ENCODE data around the gene FCHSD2. TPM values are rescaled to one million over a fixed set of nuclear protein-coding genes. Genes with fewer than 3 reads are reported as not detected.
"Not testable (repeated sequence)": the region's sequence is repeated elsewhere in the genome, so short reads cannot be mapped to it uniquely, and the experiment has no call there.

FCHSD2 gene
- total RNA-seq, 1 donor from 2014 or later = 18.9 TPM

GRCh38 chr11:72812967-72813739 is 329.0 kb downstream of the FCHSD2 start:
- Histone ChIP-seq H3K79me2 (ENCODE audit: insufficient read depth, low read length) (peaks cover 17% of the 10 kb centered on the region), H3K9me3 (ENCODE audit: insufficient read depth, low read depth, low read length) (no peaks in the 10 kb centered on the region), H2AFZ (ENCODE audit: low read depth, low read length) (peak overlapping the region; percentile 99), H3K4me3 (ENCODE audit: insufficient read depth, low read depth, low read length) (peak overlapping the region; percentile 78), H4K20me1 (ENCODE audit: insufficient read depth, low read length) (no peaks in the 10 kb centered on the region), H3K27me3 (ENCODE audit: insufficient read depth, low read length) (no peaks in the 10 kb centered on the region), H3K27ac (ENCODE audit: low read depth, low read length) (peak overlapping the region; percentile 96), H3K4me2 (ENCODE audit: low read length) (peak overlapping the region; percentile 97), H3K4me1 (ENCODE audit: insufficient read depth, low read length) (peaks cover 39% of the 10 kb centered on the region), H3K9ac (ENCODE audit: low read length) (peak overlapping the region; percentile 93), H3K36me3 (ENCODE audit: insufficient read depth, low read length) (no peaks in the 10 kb centered on the region)
- Mint-ChIP-seq H3K4me1 (ENCODE audit: low read depth, unreplicated experiment) (peaks cover 24% of the 10 kb centered on the region), H3K27me3 (ENCODE audit: low read depth, unreplicated experiment) (peaks cover 2% of the 10 kb centered on the region), H3K27ac (ENCODE audit: unreplicated experiment) (peak overlapping the region; percentile 95), H3K4me3 (ENCODE audit: unreplicated experiment) (peak overlapping the region; percentile 90), H3K9me3 (ENCODE audit: unreplicated experiment) (peaks cover 1% of the 10 kb centered on the region), H3K36me3 (ENCODE audit: low read depth, unreplicated experiment) (peaks cover 10% of the 10 kb centered on the region)
- FAIRE-seq (no peak), DNase-seq (ENCODE audit: low read depth) (peak; percentile 59)
- no peak for TF ChIP-seq EZH2 (IDR thresholded peaks at IDR 0.05; ENCODE audit: insufficient read depth, low read length)
- peak; percentile 48 for TF ChIP-seq CTCF (IDR thresholded peaks at IDR 0.05; ENCODE audit: insufficient read depth, low read depth, low read length)

- H3K9ac ChIP-seq (ENCODE audit: low read length) = peak overlapping the region; percentile 93
- H4K20me1 ChIP-seq (ENCODE audit: insufficient read depth, low read length) = no peaks in the 10 kb centered on the region
- peak overlapping the region; percentile 9 for H3K27ac ChIP-seq (ENCODE audit: low read depth, low read length)
- H3K79me2 ChIP-seq (ENCODE audit: insufficient read depth, low read length) = peaks cover 17% of the 10 kb centered on the region
- TF ChIP-seq CTCF (IDR thresholded peaks at IDR 0.05; ENCODE audit: insufficient read depth, low read depth, low read length) (no peak), EZH2 (IDR thresholded peaks at IDR 0.05; ENCODE audit: insufficient read depth, low read length) (no peak)
- H3K4me1 ChIP-seq (ENCODE audit: insufficient read depth, low read length) = peaks cover 39% of the 10 kb centered on the region
- peak overlapping the region; percentile 97 for H3K4me2 ChIP-seq (ENCODE audit: low read length)
- H3K36me3 ChIP-seq (ENCODE audit: insufficient read depth, low read length) = no peaks in the 10 kb centered on the region
- peak overlapping the region; percentile 78 for H3K4me3 ChIP-seq (ENCODE audit: insufficient read depth, low read depth, low read length)
- H3K27ac Mint-ChIP-seq (ENCODE audit: unreplicated experiment) = no peak overlapping the region
- no peaks in the 10 kb centered on the region for H3K27me3 ChIP-seq (ENCODE audit: insufficient read depth, low read length)
- DNase-seq (ENCODE audit: low read depth) (no peak), FAIRE-seq (no peak)
- H2AFZ ChIP-seq (ENCODE audit: low read depth, low read length) = no peak overlapping the region
- H3K4me1 Mint-ChIP-seq (ENCODE audit: low read depth, unreplicated experiment) = peaks cover 24% of the 10 kb centered on the region
- peaks cover 1% of the 10 kb centered on the region for H3K9me3 Mint-ChIP-seq (ENCODE audit: unreplicated experiment)
- peaks cover 8% of the 10 kb centered on the region for H3K36me3 Mint-ChIP-seq (ENCODE audit: low read depth, unreplicated experiment)
- peaks cover 2% of the 10 kb centered on the region for H3K27me3 Mint-ChIP-seq (ENCODE audit: low read depth, unreplicated experiment)
- H3K9me3 ChIP-seq (ENCODE audit: insufficient read depth, low read depth, low read length) = no peaks in the 10 kb centered on the region
- H3K4me3 Mint-ChIP-seq (ENCODE audit: unreplicated experiment) = peak overlapping the region; percentile 90
Observed at GRCh38 chr11:72812604-72812966, 329.5 kb downstream of the FCHSD2 start.

- H3K36me3 Mint-ChIP-seq (ENCODE audit: low read depth, unreplicated experiment); H3K36me3 ChIP-seq (ENCODE audit: insufficient read depth, low read length); H3K4me2 ChIP-seq (ENCODE audit: low read length); H3K4me3 ChIP-seq (ENCODE audit: insufficient read depth, low read depth, low read length); H2AFZ ChIP-seq (ENCODE audit: low read depth, low read length); H3K27ac Mint-ChIP-seq (ENCODE audit: unreplicated experiment); H3K27me3 Mint-ChIP-seq (ENCODE audit: low read depth, unreplicated experiment); H3K4me3 Mint-ChIP-seq (ENCODE audit: unreplicated experiment); FAIRE-seq; H4K20me1 ChIP-seq (ENCODE audit: insufficient read depth, low read length); DNase-seq (ENCODE audit: low read depth); H3K27me3 ChIP-seq (ENCODE audit: insufficient read depth, low read length); H3K9ac ChIP-seq (ENCODE audit: low read length); H3K9me3 Mint-ChIP-seq (ENCODE audit: unreplicated experiment); H3K9me3 ChIP-seq (ENCODE audit: insufficient read depth, low read depth, low read length); H3K27ac ChIP-seq (ENCODE audit: low read depth, low read length): not testable (repeated sequence)
- Histone ChIP-seq H3K4me1 (ENCODE audit: insufficient read depth, low read length) (peaks cover 39% of the 10 kb centered on the region), H3K79me2 (ENCODE audit: insufficient read depth, low read length) (peaks cover 17% of the 10 kb centered on the region)
- H3K4me1 Mint-ChIP-seq (ENCODE audit: low read depth, unreplicated experiment) = peaks cover 22% of the 10 kb centered on the region
Observed at GRCh38 chr11:72811686-72812085, 330.4 kb downstream of the FCHSD2 start.

Measured in astrocyte (in vitro differentiated cells and primary cell).